ENCODE results near the gene SDR42E2. TPM values are rescaled to one million over a fixed set of nuclear protein-coding genes. Genes with fewer than 3 reads are reported as not detected.

The SDR42E2 gene
- total RNA-seq, 4 donors from 2014 or later: not detected

GRCh38 chr16:22122239-22122638, 40.1 kb upstream of the SDR42E2 start:
- intact Hi-C loops (cut with DNase I; ENCODE audit: low total_unique reads) (no loop called here), in situ Hi-C loops (cut with MboI; ENCODE audit: low sequenced_read_pairs in 4 of 4) (no loop called here)
- ATAC-seq: no peak
- Histone ChIP-seq H3K27ac (no peak overlapping the region), H3K4me3 (no peak overlapping the region), H3K27me3 (no peaks in the 10 kb centered on the region), H3K4me1 (peaks cover 0 to 3% of the 10 kb centered on the region in 2 donors), H3K36me3 (no peaks in the 10 kb centered on the region), H3K9me3 (no peaks in the 10 kb centered on the region)
- no peak for DNase-seq
- TF ChIP-seq, protein P1, sequence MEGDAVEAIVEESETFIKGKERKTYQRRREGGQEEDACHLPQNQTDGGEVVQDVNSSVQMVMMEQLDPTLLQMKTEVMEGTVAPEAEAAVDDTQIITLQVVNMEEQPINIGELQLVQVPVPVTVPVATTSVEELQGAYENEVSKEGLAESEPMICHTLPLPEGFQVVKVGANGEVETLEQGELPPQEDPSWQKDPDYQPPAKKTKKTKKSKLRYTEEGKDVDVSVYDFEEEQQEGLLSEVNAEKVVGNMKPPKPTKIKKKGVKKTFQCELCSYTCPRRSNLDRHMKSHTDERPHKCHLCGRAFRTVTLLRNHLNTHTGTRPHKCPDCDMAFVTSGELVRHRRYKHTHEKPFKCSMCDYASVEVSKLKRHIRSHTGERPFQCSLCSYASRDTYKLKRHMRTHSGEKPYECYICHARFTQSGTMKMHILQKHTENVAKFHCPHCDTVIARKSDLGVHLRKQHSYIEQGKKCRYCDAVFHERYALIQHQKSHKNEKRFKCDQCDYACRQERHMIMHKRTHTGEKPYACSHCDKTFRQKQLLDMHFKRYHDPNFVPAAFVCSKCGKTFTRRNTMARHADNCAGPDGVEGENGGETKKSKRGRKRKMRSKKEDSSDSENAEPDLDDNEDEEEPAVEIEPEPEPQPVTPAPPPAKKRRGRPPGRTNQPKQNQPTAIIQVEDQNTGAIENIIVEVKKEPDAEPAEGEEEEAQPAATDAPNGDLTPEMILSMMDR (IDR thresholded peaks at IDR 0.05 in 4 of 5, conservative IDR thresholded peaks at IDR 0.05 in 1 of 5): no peak
- TF ChIP-seq POLR2A (IDR thresholded peaks at IDR 0.05): no peak

- no peak overlapping the region for H3K27ac ChIP-seq
- H3K4me3 ChIP-seq: no peak overlapping the region
- no peak for TF ChIP-seq POLR2A (IDR thresholded peaks at IDR 0.05)
- TF ChIP-seq, protein P1 (IDR thresholded peaks at IDR 0.05 in 4 of 5, conservative IDR thresholded peaks at IDR 0.05 in 1 of 5): no peak
- intact Hi-C loops (cut with DNase I; ENCODE audit: low total_unique reads) (no loop called here), in situ Hi-C loops (cut with MboI; ENCODE audit: low sequenced_read_pairs in 4 of 4) (no loop called here)
- ATAC-seq: no peak
- DNase-seq: no peak
- H3K4me1 ChIP-seq: peaks cover 0 to 3% of the 10 kb centered on the region in 2 donors
- H3K27me3 ChIP-seq: no peaks in the 10 kb centered on the region
- no peaks in the 10 kb centered on the region for H3K36me3 ChIP-seq
- no peaks in the 10 kb centered on the region for H3K9me3 ChIP-seq
Observed at GRCh38 chr16:22123146-22123545, 39.2 kb upstream of the SDR42E2 start.

DNA sequence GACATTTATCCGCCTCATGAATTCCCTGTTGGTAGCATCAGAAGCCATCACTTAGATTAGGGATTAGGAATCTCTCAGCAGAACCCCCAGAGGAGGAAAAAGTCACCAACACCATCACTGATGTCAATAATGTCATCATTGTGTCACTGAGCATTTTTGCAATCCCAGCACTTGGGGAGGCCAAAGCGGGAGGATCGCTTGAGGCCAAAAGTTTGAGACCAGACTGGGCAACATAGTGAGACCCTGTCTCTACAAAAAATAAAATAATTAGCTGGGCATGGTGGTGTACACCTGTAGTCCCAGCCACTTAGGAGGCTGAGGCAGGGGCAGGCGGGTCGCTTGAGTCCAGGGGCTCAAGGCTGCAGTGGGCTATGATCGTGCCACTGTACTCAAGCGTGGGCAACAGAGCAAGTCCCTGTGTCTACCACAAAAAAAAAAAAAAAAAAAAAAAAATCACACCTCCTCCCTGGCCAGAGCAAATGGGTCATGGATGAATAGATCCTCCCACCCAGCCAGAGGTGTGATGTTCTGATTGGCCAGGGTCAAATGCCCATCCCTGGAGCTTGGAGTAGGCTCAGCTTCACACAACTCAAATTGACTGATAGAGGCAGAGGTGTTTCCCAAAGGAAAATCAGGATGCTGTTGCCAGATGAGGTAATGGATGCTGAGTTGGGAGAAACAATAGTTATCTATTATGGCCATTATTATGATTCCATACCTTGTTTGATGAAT, 38.4 kb upstream of the SDR42E2 start:
- DNase-seq (no peak), ATAC-seq (no peak)
- H3K36me3 ChIP-seq: no peaks in the 10 kb centered on the region
- no peaks in the 10 kb centered on the region for H3K9me3 ChIP-seq
- no peak overlapping the region for H3K27ac ChIP-seq
- H3K27me3 ChIP-seq: no peaks in the 10 kb centered on the region
- TF ChIP-seq, protein P1 (IDR thresholded peaks at IDR 0.05 in 4 of 5, conservative IDR thresholded peaks at IDR 0.05 in 1 of 5): no peak
- TF ChIP-seq POLR2A (IDR thresholded peaks at IDR 0.05): no peak
- H3K4me1 ChIP-seq: peaks cover 0 to 3% of the 10 kb centered on the region in 2 donors
- in situ Hi-C loops (cut with MboI; ENCODE audit: low sequenced_read_pairs in 4 of 4): no loop called here
- intact Hi-C loops (cut with DNase I; ENCODE audit: low total_unique reads): no loop called here
- H3K4me3 ChIP-seq: no peak overlapping the region

GRCh38 chr16:22124583-22125284, 37.6 kb upstream of the SDR42E2 start:
- intact Hi-C loops (cut with DNase I; ENCODE audit: low total_unique reads): no loop called here
- H3K27me3 ChIP-seq: no peaks in the 10 kb centered on the region
- peaks cover 0 to 3% of the 10 kb centered on the region in 2 donors for H3K4me1 ChIP-seq
- DNase-seq (no peak), ATAC-seq (no peak)
- no peaks in the 10 kb centered on the region for H3K9me3 ChIP-seq
- in situ Hi-C loops (cut with MboI; ENCODE audit: low sequenced_read_pairs in 4 of 4): no loop called here
- no peak overlapping the region for H3K27ac ChIP-seq
- TF ChIP-seq, protein P1 (IDR thresholded peaks at IDR 0.05 in 4 of 5, conservative IDR thresholded peaks at IDR 0.05 in 1 of 5): no peak
- no peak for TF ChIP-seq POLR2A (IDR thresholded peaks at IDR 0.05)
- H3K4me3 ChIP-seq: no peak overlapping the region
- no peaks in the 10 kb centered on the region for H3K36me3 ChIP-seq
